A673 (cell line): ENCODE measurements around the gene GARNL3. TPM values are rescaled to one million over a fixed set of nuclear protein-coding genes. Genes with fewer than 3 reads are reported as not detected.

Experiments used
- BruUV-seq: library from RNA; stranded (reverse); fragments of 400-500 nt; replicated peaks from 2 replicates; lab custom pipeline; 2021; lab: Mats Ljungman, UMichigan
- CTCF ChIA-PET: fragments of 300-600 bp; sonication (Branson Sonifier 250); formaldehyde crosslinking; loops from one replicate; lab custom pipeline; 2022; ENCODE audit warnings: antibody characterized with exemption; lab: Charles Lee
- POLR2A ChIA-PET: fragments of 300-600 bp; sonication (Branson Sonifier 250); formaldehyde crosslinking; loops from one replicate; lab custom pipeline; 2022; ENCODE audit warnings: antibody characterized with exemption; ENCODE audit not compliant: low non-redundant PET; lab: Charles Lee
- DNase-seq: peaks from one replicate; pipeline ENCODE4 v3.0.0-alpha.2; 2015; ENCODE audit warnings: low spot score
- H3K27ac ChIP-seq: fragments of 200-600 bp; sonication (generic); 2 replicates; pipeline ENCODE4 v1.5.1; 2016; ENCODE audit warnings: mixed run types, low read depth, mild to moderate bottlenecking, mixed read lengths, antibody characterized with exemption, low read length; ENCODE audit not compliant: poor library complexity, severe bottlenecking
- H3K27me3 ChIP-seq: fragments of 200-600 bp; sonication (generic); replicated peaks from 2 replicates; pipeline ENCODE4 v1.6.1; 2017; ENCODE audit warnings: mixed run types, low read depth, mild to moderate bottlenecking, mixed read lengths, antibody characterized with exemption, low read length; ENCODE audit not compliant: insufficient read depth, poor library complexity
- H3K36me3 ChIP-seq: fragments of 200-600 bp; sonication (generic); 2 replicates; pipeline ENCODE4 v1.6.1; 2016; ENCODE audit warnings: mixed run types, mild to moderate bottlenecking, mixed read lengths, antibody characterized with exemption, low read length; ENCODE audit not compliant: insufficient read depth, poor library complexity, severe bottlenecking
- H3K4me1 ChIP-seq: fragments of 200-600 bp; sonication (generic); 2 replicates; pipeline ENCODE4 v1.6.1; 2017; ENCODE audit warnings: mixed run types, mild to moderate bottlenecking, mixed read lengths, antibody characterized with exemption, low read length; ENCODE audit not compliant: insufficient read depth, poor library complexity, severe bottlenecking
- H3K4me3 ChIP-seq: fragments of 200-600 bp; sonication (generic); 2 replicates; pipeline ENCODE4 v1.5.1; 2016; ENCODE audit warnings: low read depth, mixed run types, mild to moderate bottlenecking, mixed read lengths, low read length; ENCODE audit not compliant: poor library complexity, severe bottlenecking
- H3K9me3 ChIP-seq: fragments of 200-600 bp; sonication (generic); 2 replicates; pipeline ENCODE4 v1.6.1; 2016; ENCODE audit warnings: mixed run types, low read depth, mild to moderate bottlenecking, mixed read lengths, antibody characterized with exemption, low read length; ENCODE audit not compliant: poor library complexity, severe bottlenecking
- EZH2 ChIP-seq: fragments of 200-600 bp; sonication (generic); IDR thresholded peaks from 2 replicates; pipeline ENCODE4 v1.6.1; 2017; ENCODE audit warnings: borderline replicate concordance, low read depth, mild to moderate bottlenecking, mixed read lengths, antibody characterized with exemption, low read length; ENCODE audit not compliant: poor library complexity, severe bottlenecking
- intact Hi-C: fragments of 100-400 bp; cut with micrococcal nuclease; formaldehyde crosslinking; loops from one replicate; pipeline ENCODE4 v1.10.0; 2022; ENCODE audit not compliant: unreplicated experiment
- total RNA-seq: library from RNA; stranded (reverse); gene quantifications from 2 replicates; pipeline ENCODE4 v1.2.3, GENCODE V29; 2021
- TF ChIP-seq, protein P1 (sequence below): fragments of 300-800, 200-600 bp; sonication (generic); conservative IDR thresholded peaks from 2 replicates; pipeline ENCODE4 v1.5.1; 2017; ENCODE audit warnings: low read depth, mild to moderate bottlenecking, antibody characterized with exemption, low read length, moderate library complexity, mixed read lengths

Gene GARNL3
- total RNA-seq, 1 experiment from 2014 or later, result 7.8 TPM

DNA sequence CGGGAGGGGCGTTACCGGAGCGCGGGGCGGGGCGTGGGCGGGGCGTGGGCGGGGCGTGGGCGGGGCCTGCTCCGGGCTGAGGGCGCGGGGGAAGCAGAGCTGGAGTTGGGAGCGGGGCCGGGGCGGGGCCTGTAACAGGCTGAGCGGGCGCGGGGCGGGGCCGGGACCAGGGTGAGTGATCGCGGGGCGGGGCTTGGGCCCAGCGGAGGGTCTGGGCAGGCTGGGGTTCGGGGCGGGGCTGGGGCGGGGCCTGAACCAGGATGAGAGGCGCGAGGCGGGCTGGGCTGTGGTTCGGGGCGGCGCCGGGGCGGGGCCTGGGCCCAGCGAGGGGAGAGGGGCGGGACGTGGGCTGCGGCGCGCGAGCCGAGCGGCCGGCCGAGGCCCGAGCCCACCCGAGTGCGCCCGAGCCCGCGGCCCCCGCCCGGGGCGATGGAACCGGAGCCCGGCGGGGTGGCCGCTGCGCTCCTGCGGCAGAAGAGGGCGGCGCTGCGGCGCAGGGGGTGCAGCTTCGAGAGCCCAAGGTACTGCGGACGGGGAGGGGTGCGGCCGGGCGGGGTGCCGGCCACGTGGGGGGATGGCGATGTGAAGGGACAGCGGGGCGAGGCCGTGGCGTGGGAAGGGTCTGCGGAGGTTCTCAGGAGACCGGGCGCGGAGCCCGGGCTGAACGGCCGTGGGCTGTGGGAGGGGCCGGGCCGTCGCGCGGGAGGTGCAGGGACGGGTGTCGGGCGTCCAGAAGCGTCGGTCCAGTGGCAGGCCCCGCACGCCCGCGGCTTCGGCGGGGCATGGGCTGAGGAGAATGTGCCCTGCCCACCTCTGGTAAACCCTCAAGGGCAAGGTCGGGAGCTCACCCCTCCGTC is 39.5 kb upstream of the GARNL3 start:
- intact Hi-C loops, result no loop called here
- DNase-seq, result peak; percentile 95
- no TSS peak for BruUV-seq
- H3K9me3 ChIP-seq, result no peaks in the 10 kb centered on the region
- peak overlapping the region; percentile 69 for H3K4me3 ChIP-seq
- no peaks in the 10 kb centered on the region for H3K27me3 ChIP-seq
- TF ChIP-seq EZH2, result no peak
- TF ChIP-seq, protein P1, sequence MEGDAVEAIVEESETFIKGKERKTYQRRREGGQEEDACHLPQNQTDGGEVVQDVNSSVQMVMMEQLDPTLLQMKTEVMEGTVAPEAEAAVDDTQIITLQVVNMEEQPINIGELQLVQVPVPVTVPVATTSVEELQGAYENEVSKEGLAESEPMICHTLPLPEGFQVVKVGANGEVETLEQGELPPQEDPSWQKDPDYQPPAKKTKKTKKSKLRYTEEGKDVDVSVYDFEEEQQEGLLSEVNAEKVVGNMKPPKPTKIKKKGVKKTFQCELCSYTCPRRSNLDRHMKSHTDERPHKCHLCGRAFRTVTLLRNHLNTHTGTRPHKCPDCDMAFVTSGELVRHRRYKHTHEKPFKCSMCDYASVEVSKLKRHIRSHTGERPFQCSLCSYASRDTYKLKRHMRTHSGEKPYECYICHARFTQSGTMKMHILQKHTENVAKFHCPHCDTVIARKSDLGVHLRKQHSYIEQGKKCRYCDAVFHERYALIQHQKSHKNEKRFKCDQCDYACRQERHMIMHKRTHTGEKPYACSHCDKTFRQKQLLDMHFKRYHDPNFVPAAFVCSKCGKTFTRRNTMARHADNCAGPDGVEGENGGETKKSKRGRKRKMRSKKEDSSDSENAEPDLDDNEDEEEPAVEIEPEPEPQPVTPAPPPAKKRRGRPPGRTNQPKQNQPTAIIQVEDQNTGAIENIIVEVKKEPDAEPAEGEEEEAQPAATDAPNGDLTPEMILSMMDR, result no peak
- peak overlapping the region; percentile 85 for H3K27ac ChIP-seq
- H3K36me3 ChIP-seq, result no peaks in the 10 kb centered on the region
- peaks cover 10% of the 10 kb centered on the region for H3K4me1 ChIP-seq
- CTCF ChIA-PET, result interaction anchor here (0.6 to 1.9 kb wide), 6 partner anchors 11 to 727 kb away, joined by 4 to 7 read pairs (median 6); partner anchors contain the start of gene SLC2A8
- POLR2A ChIA-PET, result interaction anchor here (0.6 to 1.2 kb wide), 4 partner anchors 20 to 1029 kb away, joined by 4 to 16 read pairs (median 9); no protein-coding TSS in a partner anchor

DNA sequence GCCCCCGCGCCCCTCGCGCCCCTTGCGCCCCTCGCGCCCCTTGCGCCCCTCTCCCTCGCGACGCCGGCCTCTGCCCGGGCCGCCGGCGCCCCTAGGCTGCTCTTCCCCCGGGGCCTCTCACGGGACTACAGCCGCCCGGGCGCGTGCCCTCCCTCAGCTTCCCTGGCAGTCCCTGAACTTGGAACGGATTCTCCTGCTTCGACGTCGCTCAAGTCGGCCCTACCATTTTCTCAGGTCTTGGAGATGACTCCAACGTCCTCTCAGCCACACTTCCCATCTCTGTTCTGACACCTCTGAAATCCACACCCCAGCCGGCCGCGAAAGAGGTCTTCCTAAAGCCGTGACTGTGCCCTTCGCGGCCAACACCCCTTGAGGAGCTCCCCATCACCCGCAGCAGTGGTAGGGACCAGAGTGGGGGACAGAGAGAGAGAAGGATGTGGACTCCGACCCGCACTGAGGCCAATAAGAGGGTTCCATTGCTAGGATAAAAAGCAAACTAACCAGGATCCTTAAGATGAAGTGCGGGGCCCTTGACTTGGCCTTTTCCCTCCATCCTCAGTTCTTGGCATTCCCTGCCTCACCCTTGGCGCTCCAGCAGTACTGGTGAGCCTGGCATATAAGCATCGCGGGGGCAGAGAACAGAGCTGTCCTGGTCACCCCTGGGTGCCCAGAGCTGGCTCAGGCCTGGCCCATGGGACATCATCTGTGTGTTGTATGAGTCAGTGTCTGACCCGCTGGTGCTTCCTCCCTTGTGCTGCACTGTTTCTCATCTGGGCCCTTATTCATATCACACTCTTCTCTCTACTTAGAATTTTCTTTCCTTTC is 38.6 kb upstream of the GARNL3 start:
- POLR2A ChIA-PET, result interaction anchor here (0.5 kb wide), 1 partner anchor 15 kb away, joined by 3 read pairs; no protein-coding TSS in a partner anchor
- DNase-seq, result no peak

More for the DNA sequence above, 38.6 kb upstream of the GARNL3 start:
- Histone ChIP-seq H3K27ac (no peak overlapping the region), H3K4me1 (peaks cover 10% of the 10 kb centered on the region), H3K36me3 (no peaks in the 10 kb centered on the region), H3K9me3 (no peaks in the 10 kb centered on the region), H3K27me3 (no peaks in the 10 kb centered on the region), H3K4me3 (peak overlapping the region; percentile 69)
- TF ChIP-seq, protein P1, result no peak
- no peak for TF ChIP-seq EZH2
- intact Hi-C loops, result no loop called here
- BruUV-seq, result no TSS peak
- CTCF ChIA-PET, result no interaction called here
